Measurements from ENCODE around the gene TMED4.

DNA sequence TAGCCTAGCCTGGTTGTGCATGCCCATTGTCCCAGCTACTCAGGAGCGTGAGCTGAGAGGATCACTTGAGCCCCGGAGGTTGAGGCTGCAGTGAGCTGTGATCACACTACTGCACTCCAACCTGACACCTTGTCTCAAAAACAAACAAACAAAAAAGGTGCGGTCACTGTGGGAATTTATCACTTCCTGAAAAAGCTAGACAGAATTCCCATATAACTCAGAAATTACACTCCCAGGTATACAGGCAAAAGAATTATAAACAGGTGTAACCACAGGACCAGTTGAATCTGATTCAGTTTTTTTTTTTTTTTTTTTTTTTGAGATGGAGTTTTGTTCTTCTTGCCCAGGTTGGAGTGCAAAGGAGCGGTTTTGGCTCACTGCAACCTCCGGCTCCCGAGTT lies 21.2 kb upstream of the TMED4 start:
- no peak for TF ChIP-seq JUND (IDR thresholded peaks at IDR 0.05)
- TF ChIP-seq, protein P1, sequence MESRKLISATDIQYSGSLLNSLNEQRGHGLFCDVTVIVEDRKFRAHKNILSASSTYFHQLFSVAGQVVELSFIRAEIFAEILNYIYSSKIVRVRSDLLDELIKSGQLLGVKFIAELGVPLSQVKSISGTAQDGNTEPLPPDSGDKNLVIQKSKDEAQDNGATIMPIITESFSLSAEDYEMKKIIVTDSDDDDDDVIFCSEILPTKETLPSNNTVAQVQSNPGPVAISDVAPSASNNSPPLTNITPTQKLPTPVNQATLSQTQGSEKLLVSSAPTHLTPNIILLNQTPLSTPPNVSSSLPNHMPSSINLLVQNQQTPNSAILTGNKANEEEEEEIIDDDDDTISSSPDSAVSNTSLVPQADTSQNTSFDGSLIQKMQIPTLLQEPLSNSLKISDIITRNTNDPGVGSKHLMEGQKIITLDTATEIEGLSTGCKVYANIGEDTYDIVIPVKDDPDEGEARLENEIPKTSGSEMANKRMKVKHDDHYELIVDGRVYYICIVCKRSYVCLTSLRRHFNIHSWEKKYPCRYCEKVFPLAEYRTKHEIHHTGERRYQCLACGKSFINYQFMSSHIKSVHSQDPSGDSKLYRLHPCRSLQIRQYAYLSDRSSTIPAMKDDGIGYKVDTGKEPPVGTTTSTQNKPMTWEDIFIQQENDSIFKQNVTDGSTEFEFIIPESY (IDR thresholded peaks at IDR 0.05; ENCODE audit: borderline replicate concordance, low read depth) = no peak
- TF ChIP-seq, protein P2, sequence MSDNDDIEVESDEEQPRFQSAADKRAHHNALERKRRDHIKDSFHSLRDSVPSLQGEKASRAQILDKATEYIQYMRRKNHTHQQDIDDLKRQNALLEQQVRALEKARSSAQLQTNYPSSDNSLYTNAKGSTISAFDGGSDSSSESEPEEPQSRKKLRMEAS (IDR thresholded peaks at IDR 0.05; ENCODE audit: low read depth) = no peak
- TF ChIP-seq, protein P3, sequence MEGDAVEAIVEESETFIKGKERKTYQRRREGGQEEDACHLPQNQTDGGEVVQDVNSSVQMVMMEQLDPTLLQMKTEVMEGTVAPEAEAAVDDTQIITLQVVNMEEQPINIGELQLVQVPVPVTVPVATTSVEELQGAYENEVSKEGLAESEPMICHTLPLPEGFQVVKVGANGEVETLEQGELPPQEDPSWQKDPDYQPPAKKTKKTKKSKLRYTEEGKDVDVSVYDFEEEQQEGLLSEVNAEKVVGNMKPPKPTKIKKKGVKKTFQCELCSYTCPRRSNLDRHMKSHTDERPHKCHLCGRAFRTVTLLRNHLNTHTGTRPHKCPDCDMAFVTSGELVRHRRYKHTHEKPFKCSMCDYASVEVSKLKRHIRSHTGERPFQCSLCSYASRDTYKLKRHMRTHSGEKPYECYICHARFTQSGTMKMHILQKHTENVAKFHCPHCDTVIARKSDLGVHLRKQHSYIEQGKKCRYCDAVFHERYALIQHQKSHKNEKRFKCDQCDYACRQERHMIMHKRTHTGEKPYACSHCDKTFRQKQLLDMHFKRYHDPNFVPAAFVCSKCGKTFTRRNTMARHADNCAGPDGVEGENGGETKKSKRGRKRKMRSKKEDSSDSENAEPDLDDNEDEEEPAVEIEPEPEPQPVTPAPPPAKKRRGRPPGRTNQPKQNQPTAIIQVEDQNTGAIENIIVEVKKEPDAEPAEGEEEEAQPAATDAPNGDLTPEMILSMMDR (IDR thresholded peaks at IDR 0.05) = no peak

Data from SK-N-SH (cell line).